HG02571 (cell line): ENCODE results near the gene NPBWR2.
"Not testable (repeated sequence)": the region's sequence is repeated elsewhere in the genome, so short reads cannot be mapped to it uniquely, and the experiment has no call there.

Experiments used
- ATAC-seq: cut with Tn5 transposase; IDR thresholded peaks from one replicate; pipeline ENCODE4 v1.9.1; 2021; ENCODE audit warnings: mild to moderate bottlenecking, moderate library complexity; ENCODE audit not compliant: unreplicated experiment

Gene NPBWR2

GRCh38 chr20:64090165-64090564 lies 17.2 kb downstream of the NPBWR2 start:
- no peak for ATAC-seq

- ATAC-seq = not testable (repeated sequence)
Measured at GRCh38 chr20:64088586-64088985, 18.8 kb downstream of the NPBWR2 start.

GRCh38 chr20:64087226-64087825 lies 20.0 kb downstream of the NPBWR2 start:
- not testable (repeated sequence) for ATAC-seq

- ATAC-seq = no peak
Measured at GRCh38 chr20:64086801-64087200, 20.6 kb downstream of the NPBWR2 start.

- ATAC-seq = no peak
Measured at GRCh38 chr20:64084685-64085152, 22.6 kb downstream of the NPBWR2 start.

GRCh38 chr20:64083804-64084684 lies 23.3 kb downstream of the NPBWR2 start, which contains the start of gene LKAAEAR1:
Gene LKAAEAR1, minus strand, starts transcription at chr20:64084398. Its CDS starts 179 bp downstream, at chr20:64084219.
- no peak for ATAC-seq

- no peak for ATAC-seq
Measured at GRCh38 chr20:64083378-64083803, 24.0 kb downstream of the NPBWR2 start.

GRCh38 chr20:64082820-64083377 lies 24.5 kb downstream of the NPBWR2 start:
- no peak for ATAC-seq

GRCh38 chr20:64082126-64082731 lies 25.1 kb downstream of the NPBWR2 start:
- ATAC-seq = no peak

GRCh38 chr20:64081624-64081964 lies 25.8 kb downstream of the NPBWR2 start:
- ATAC-seq = no peak

GRCh38 chr20:64080813-64081623 lies 26.3 kb downstream of the NPBWR2 start:
- ATAC-seq = no peak

GRCh38 chr20:64080013-64080812 lies 27.2 kb downstream of the NPBWR2 start, which contains the start of gene OPRL1:
Gene OPRL1, plus strand, starts transcription at chr20:64080082. Its CDS starts 12,639 bp downstream, at chr20:64092721.
- no peak for ATAC-seq

GRCh38 chr20:64079273-64080012 lies 27.9 kb downstream of the NPBWR2 start, which contains the start of gene RGS19:
Gene RGS19, minus strand, starts transcription at chr20:64079518. Its CDS starts 2,632 bp downstream, at chr20:64076886.
- peak; percentile 45 for ATAC-seq

GRCh38 chr20:64078934-64079272 lies 28.5 kb downstream of the NPBWR2 start:
- no peak for ATAC-seq

GRCh38 chr20:64077876-64078551 lies 29.4 kb downstream of the NPBWR2 start:
- ATAC-seq = no peak

GRCh38 chr20:64077541-64077875 lies 29.9 kb downstream of the NPBWR2 start:
- no peak for ATAC-seq

GRCh38 chr20:64077094-64077493 lies 30.3 kb downstream of the NPBWR2 start:
- no peak for ATAC-seq
